GM21576 (cell line): Measurements from ENCODE around the gene AMBP.
"Not testable (repeated sequence)": the region's sequence is repeated elsewhere in the genome, so short reads cannot be mapped to it uniquely, and the experiment has no call there.

Experiments used
- ATAC-seq: cut with Tn5 transposase; IDR thresholded peaks from one replicate; pipeline ENCODE4 v1.9.1; 2021; ENCODE audit warnings: mild to moderate bottlenecking, moderate library complexity; ENCODE audit not compliant: unreplicated experiment

The AMBP gene

GRCh38 chr9:114092336-114092735 is 14.2 kb upstream of the AMBP start:
- ATAC-seq = no peak

DNA sequence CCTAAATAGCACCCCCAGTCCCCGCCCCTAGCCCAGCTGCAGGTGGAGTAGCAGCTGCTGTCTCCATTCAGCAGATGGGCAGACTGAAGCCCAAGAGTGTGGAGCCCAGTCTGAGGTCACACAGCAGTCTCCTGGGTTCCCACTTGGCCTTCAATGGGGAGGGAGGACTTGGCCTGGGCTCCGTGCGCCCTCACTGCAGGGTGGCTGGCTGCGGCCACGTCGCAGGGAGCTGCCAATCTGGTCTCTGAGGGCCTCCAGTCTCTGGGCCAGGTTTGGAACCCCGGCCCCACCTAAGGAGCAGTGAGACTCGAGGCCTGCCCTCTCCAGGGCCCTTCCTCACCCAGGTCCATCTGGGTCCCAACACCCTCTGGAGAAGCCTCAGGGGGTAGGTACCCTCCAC is 13.6 kb upstream of the AMBP start:
- no peak for ATAC-seq

DNA sequence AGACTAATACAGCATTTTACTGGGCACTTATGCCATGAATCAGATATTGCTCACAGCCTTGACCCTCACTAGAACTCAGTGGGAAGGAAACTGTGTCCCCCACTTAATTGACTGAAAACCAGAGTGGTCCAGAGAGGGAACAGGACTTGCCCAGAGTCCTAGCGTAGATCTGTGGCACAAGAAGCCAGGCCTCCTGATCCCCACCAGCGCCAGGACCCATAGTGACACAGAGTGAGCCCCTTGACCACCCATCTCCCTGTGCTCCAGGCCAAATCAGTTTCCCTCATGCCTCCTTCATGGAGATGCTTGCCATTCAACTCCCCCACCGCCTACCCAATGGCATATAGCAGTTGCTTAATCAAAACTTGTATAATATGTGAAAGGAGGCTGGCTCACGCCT is 12.7 kb upstream of the AMBP start:
- ATAC-seq = no peak

- no peak for ATAC-seq
Observed at GRCh38 chr9:114089206-114089840, 11.2 kb upstream of the AMBP start.

DNA sequence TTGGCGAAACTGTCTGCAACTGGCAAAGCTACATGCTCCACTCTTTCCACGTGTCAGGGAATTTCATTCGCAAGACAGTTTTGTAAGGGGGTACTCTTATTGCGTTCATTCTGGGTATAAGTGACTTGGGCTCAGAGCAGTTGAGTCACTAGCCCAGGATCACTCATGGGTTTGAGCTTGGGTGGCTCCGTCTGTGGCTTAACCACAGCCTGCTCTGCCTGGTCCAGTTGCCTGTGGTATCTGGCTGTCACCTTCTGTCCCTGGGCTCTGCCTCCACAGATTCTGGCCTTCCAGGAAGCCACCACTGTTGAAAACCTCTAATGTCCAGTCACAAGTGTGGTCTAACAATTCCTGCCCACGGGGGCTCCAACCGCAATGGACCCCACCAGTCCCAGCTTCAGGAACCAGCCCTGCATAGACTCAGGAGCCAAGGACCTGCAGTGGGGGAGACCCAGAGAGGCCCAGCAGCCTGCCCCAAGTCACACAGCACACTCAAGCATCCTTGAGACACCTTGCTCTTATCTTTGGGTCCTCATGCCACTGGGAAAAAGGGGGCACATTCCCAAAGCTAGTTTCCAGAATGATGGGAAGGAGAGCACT is 10.6 kb upstream of the AMBP start:
- no peak for ATAC-seq

DNA sequence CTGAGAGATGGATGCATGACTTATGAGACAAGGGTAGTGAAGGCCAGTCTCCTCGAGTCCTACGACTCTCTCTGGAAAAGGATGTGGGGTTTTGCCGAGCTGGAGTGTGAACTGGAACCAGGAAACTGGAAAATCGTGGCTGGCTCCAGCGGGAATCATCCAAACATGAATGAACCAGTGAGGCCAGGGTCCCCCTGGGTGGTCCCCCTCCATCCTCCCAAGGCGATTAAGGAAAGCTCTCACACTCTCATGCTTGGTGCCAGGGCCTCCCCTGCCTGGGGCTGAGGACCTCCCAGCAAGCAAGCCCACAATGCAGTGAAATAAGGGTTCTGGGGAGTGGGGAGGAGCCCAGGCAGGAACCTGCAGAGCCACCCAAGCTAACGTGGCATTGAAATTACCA is 9.6 kb upstream of the AMBP start:
- ATAC-seq = no peak

- ATAC-seq = no peak
Observed at GRCh38 chr9:114086607-114087006, 8.5 kb upstream of the AMBP start.

DNA sequence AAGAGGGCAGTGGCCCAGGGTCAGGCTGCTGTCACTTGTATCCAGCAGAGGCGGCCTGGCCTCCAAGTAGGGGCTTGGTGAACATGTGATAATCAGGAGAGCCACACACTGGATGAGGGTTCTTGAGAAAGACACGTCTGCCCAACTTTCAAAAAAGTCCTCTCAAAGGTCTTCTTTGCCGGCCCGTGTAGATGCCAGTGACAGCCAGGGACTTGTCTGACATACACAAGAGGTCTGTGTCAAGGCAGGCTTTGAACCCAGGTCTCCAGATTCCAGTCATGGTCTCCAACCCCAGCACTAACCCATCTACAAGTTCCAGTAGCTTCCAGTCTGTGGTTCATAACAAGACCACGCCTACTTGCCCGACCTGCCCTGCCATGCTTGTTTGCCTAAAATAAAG is 7.9 kb upstream of the AMBP start:
- ATAC-seq = no peak

DNA sequence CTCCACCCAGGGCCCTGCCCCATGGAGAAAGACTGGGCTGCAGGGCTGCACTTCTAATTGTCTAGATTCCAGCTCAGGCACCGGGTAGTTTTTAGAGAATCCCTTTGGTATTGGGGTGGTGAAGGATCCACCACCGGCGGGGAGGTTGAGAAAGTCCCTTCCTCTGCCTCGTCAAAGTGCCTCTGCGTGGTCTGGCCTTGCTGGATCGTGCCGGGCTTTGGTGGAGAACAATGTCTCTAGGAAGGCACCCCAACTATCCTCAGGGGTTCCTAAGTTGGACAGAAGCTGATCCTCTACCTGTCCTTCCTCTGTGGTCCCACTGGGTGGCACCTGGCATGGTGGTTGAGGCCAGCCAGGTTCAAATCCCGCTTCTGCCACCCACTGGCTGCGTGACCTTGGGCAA is 7.3 kb upstream of the AMBP start:
- ATAC-seq = no peak

GRCh38 chr9:114084282-114085073 is 6.4 kb upstream of the AMBP start:
- ATAC-seq = no peak

DNA sequence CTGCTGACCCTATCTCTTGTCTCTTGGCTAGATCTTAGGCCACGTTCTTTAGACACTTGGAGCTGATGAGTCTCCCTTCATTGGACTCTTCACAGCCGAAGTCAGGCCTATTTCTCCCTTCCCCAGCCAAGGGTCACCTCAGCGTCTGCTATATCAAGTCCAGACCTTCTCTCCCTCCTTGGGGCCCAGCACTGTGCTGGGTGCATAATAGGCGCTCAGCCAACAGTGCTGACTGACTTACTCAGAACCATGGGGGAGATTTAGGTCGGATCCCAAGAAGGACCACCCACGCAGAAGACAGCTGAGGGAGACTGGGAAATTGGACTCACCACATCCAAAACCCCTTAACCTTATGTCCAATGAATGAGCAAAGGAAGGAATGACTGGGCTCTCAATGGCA is 5.6 kb upstream of the AMBP start:
- ATAC-seq = no peak

GRCh38 chr9:114082763-114083412 is 4.8 kb upstream of the AMBP start:
- not testable (repeated sequence) for ATAC-seq

DNA sequence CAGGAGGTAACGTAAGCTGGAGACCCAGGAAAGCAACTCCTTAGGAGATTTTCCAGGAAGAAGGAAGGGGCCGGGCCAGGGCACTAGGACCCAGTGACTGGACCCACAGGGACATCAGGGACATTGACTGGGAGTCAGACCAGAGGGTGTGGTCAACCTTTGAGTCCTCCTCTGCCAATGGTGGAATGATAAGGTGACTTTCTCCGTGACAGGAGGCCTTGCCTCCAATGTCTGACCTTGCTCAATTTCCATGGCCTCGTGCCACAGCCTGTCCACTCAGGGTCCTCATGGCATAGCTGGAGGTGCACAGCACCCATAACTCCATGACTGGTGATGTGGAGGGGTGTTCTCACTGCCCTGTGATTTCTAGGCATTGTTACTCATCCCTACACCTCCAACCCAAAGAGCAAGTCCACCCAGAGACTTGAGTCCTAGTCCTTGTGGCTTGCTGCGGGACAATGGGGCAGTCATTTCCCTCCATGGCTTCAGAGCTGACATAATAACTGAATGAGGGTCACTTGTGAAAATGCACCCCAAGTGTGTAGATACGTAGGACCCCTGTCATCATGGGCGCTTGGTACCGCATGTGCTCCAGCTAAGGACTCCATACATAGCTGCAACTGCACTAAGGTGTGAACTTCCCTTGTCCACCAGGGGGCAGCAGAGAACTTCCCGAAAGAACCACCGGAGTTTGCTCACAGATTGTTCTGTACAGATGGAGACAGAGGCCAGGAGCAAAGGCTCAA is 4.1 kb upstream of the AMBP start:
- peak; percentile 87 for ATAC-seq

- no peak for ATAC-seq
Observed at GRCh38 chr9:114081441-114082016, 3.4 kb upstream of the AMBP start.

DNA sequence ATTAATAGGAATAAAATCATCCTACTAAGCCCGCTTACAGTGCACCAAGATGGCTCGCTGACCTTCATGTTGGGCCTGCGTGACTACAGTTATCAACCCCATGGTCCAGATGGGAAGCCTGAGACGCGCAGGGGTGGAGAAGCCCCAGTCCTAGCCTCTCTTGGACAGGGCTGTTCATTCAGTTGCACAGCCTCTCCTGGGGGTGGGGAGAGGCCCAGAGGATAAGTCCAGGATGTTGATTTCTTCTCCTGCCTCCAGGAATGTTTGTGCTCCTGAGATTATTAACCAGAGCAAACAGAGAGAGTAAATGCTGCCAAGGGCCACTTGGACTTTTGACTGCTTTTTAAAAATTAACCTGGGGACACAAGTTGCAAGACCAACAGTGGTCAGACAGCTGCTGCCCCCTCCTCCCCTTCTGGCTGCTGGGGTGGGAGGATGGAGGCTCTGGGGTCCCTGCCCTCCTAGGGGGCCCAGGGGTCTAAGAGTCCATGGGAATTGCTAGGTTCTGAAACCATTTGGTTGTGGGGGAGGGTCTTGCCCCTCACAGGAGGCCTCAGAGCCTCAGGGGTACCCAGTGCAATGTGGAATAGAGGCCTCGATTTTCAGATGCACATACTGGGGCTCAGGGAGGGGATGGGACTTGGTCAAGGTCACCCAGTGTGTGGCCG is 2.8 kb upstream of the AMBP start:
- ATAC-seq = no peak

DNA sequence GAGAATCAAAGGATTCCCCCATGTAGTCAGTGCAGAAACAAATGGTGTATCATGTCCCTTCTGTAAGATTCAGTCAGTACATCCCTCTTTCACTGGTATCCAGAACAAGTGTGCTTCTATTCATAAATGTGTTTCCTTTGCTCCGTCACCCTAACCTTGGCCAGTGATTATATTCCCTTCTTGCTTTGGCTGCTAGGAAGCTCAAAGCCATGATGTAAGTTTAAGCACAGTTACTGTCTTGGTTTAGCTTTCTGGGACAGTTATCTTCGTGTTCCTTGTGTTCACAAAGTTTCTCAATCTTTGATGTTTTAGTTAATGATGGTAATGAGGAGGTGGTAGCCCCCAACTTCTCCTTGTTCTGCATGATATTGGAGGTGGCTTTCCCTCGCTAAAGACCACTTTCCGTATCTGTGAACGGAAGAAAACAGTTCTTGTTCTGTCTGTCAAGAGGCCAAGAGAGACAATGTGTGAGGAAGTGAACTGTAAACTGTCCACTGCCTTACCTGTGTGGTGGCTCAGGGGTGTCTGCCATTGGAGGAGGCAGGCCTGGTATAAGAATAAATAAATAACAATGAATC is 2.2 kb upstream of the AMBP start:
- no peak for ATAC-seq

- ATAC-seq = no peak
Observed at GRCh38 chr9:114078781-114079156, 669 bp upstream of the AMBP start.

- no peak for ATAC-seq
Observed at GRCh38 chr9:114077162-114077837, 800 bp downstream of the AMBP start.
